GM12873 (cell line): Measurements from ENCODE around the gene ATP1A4.

Source experiments
- TF ChIP-seq, protein P1 (sequence below): IDR thresholded peaks from 2 replicates; pipeline ENCODE4 v1.5.1; 2012; ENCODE audit warnings: low read depth, mild to moderate bottlenecking, moderate library complexity, low read length, control low read depth; ENCODE audit not compliant: insufficient read depth; ENCODE audit errors: missing control alignments

ATP1A4 gene

GRCh38 chr1:160151303-160151702, at the start of gene ATP1A4:
TSS of gene ATP1A4 (plus strand) at chr1:160151603. CDS start at chr1:160152041, 438 bp downstream.
- TF ChIP-seq, protein P1, sequence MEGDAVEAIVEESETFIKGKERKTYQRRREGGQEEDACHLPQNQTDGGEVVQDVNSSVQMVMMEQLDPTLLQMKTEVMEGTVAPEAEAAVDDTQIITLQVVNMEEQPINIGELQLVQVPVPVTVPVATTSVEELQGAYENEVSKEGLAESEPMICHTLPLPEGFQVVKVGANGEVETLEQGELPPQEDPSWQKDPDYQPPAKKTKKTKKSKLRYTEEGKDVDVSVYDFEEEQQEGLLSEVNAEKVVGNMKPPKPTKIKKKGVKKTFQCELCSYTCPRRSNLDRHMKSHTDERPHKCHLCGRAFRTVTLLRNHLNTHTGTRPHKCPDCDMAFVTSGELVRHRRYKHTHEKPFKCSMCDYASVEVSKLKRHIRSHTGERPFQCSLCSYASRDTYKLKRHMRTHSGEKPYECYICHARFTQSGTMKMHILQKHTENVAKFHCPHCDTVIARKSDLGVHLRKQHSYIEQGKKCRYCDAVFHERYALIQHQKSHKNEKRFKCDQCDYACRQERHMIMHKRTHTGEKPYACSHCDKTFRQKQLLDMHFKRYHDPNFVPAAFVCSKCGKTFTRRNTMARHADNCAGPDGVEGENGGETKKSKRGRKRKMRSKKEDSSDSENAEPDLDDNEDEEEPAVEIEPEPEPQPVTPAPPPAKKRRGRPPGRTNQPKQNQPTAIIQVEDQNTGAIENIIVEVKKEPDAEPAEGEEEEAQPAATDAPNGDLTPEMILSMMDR = no peak

DNA sequence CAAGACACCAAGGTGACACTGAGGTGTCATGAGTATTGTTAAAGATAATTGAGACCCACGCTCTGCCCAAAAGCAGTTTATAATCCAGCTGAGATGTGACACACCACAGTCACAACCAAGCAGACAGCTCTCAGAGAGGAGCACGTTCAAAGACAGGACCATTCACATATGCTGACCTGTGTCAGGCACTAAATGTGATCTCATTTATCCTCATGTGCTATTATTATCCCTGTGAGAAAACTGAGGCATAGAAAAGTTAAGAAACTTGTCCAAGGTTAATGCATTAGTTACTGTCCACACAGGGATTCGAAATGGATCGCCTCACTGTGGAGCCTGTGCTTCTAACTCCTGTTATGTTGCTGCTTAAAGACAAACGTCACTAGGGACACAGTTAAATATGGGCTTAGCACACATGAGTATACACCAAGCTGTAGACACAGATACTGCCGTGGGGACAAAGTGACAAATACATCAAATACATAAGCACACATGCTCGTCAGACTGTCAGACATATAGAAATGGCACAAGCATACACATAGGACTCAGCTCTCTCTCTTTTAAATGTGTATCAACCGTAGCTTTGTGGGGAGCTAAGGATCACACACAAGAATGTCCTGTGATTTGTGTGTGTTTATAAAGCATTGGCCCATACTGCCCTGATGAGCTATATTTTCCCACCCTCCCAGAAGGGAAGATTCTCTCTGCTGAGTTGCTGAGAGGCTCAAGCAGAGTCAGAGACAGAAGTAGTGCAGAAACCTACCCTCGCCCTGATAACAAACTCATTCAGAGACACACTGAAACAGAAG, 49.5 kb upstream of the ATP1A4 start:
- TF ChIP-seq, protein P1 = no peak

DNA sequence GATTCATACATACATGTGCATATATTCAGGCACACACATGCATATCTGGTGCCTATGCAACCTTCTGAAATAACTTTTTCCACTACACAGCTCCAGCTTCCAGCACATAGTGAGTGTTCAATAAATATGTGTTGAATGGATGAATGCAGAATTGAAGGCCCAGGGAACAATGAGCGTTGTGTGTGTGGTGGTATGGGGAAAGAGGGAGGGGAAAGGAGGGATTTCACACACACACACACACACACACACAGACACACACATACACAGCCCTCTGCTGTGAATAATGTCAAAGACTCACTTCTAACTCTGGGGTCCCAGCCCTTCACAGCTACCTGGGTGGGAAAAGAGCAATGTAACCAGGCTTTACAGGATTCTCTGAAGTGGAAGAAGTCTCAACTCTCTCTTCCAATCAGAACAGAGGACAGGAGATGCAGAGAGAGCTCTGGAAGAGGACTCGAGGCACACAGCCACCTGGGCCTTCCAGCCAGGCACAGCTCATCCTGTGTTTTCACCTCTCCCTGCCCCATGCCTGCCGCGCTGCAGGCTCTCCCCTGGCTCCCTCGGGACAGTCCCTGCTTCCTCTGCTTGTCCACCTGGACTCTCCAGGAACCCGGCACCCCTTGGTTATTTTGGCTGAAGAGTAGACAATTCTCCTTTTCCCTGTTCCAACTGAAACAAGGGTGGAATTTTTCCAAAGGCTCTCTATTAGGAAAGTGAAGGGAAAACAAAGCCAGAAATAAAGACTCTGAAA, 47.6 kb upstream of the ATP1A4 start:
- TF ChIP-seq, protein P1 = no peak

DNA sequence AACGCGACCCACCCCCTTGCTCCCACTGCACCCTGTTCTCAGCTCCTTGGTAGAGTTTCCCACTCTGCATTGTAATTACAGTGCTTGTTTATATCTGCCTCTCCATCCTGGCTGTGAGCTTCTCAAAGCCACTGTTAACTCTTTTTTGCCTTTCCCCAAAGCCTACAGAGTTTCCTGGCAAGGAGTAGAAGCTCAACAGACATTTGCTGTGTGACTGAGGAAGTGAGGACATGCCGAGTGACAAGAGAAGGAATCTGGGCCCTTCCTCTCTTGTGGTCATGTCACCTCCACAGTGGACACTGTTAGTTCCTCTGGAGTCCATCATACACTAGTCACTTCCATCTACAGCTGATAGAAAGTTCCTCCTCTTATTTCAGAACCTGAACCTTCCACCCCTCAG, 46.9 kb upstream of the ATP1A4 start:
- TF ChIP-seq, protein P1 = no peak

DNA sequence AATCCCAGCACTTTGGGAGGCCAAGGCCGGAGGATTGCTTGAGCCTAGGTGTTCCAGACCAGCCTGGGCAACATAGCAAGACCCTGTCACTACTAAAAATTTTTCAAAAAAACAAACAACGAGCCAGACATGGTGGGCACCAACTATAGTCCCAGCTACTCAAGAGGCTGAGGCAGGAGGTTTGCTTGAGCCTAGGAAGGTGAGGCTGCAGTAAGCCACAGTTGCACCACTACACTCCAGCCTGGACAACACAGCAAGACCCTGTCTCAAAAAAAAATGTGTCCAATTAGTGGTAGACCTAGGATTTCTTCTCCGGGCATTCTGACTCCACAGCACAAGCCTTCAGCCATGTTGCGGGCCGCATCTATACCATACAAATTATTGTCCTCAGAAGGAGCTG, 46.2 kb upstream of the ATP1A4 start:
- TF ChIP-seq, protein P1 = no peak

- TF ChIP-seq, protein P1 = no peak
These were observed 43.9 kb upstream of the ATP1A4 start for GRCh38 chr1:160107512-160107911.
